ENCODE measurements around the gene MS4A10. TPM values are rescaled to one million over a fixed set of nuclear protein-coding genes. Genes with fewer than 3 reads are reported as not detected.

The MS4A10 gene
- total RNA-seq = not detected

GRCh38 chr11:60785136-60785535, at the start of gene MS4A10:
TSS of gene MS4A10 (plus strand) at chr11:60785333. CDS start at chr11:60790336, 5,003 bp downstream.
- no peak for TF ChIP-seq CTCF (IDR thresholded peaks at IDR 0.05; ENCODE audit: low read depth)

- no peak for TF ChIP-seq CTCF (IDR thresholded peaks at IDR 0.05; ENCODE audit: low read depth)
These were observed 46.0 kb upstream of the MS4A10 start for GRCh38 chr11:60739114-60739513.

GRCh38 chr11:60740573-60740972, 44.6 kb upstream of the MS4A10 start:
- no peak for TF ChIP-seq CTCF (IDR thresholded peaks at IDR 0.05; ENCODE audit: low read depth)

- no peak for TF ChIP-seq CTCF (IDR thresholded peaks at IDR 0.05; ENCODE audit: low read depth)
These were observed 43.7 kb upstream of the MS4A10 start for GRCh38 chr11:60741421-60741820.

GRCh38 chr11:60743058-60743457, 42.1 kb upstream of the MS4A10 start:
- TF ChIP-seq CTCF (IDR thresholded peaks at IDR 0.05; ENCODE audit: low read depth) = no peak

- TF ChIP-seq CTCF (IDR thresholded peaks at IDR 0.05; ENCODE audit: low read depth) = no peak
These were observed 41.0 kb upstream of the MS4A10 start for GRCh38 chr11:60744114-60744513.

GRCh38 chr11:60747359-60747873, 37.7 kb upstream of the MS4A10 start:
- no peak for TF ChIP-seq CTCF (IDR thresholded peaks at IDR 0.05; ENCODE audit: low read depth)

Data from subcutaneous adipose tissue (tissue), 4 donors.